Measurements from ENCODE around the gene FOXN3.

DNA sequence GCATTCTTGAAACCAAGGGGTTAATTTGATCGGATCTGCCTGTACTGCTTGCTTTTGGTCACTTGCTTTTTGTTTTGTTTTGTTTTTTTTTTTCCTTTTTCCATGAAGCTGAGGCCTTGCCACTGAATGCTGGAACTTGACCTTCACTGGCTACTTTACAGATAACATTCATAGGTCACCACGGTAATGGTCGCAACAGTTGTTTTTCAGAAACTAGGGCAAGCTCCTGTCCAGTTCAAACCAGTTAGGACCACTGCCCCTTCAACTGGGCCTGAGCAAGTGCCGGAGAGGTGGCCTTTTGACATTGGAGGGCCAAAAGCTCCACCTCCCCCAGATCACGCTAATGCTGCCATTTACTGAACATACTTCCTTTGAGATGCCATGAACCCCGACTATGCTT, 147.6 kb downstream of the FOXN3 start:
- no peak for TF ChIP-seq POLR2A (IDR thresholded peaks at IDR 0.05; ENCODE audit: low read length)
- TF ChIP-seq GATA1 (IDR thresholded peaks at IDR 0.05; ENCODE audit: low read depth, low read length): no peak

All from erythroblast (primary cell).